GM10248 (cell line): ENCODE data around the gene SSX2IP.

Experiments
- CTCF ChIA-PET: fragments of 300-600 bp; sonication (Branson Sonifier 250); formaldehyde crosslinking; extraction: SDS; loops from one replicate; lab custom pipeline; 2021; ENCODE audit warnings: antibody characterized with exemption; lab: Yijun Ruan, JAX
- POLR2A ChIA-PET: fragments of 350-650 bp; sonication (Branson Sonifier 250); formaldehyde crosslinking; extraction: SDS; loops from one replicate; lab custom pipeline; 2020; ENCODE audit warnings: antibody characterized with exemption; lab: Yijun Ruan, JAX
- DNase-seq: peaks from one replicate; pipeline ENCODE4 v3.0.0; 2012; ENCODE audit errors: extremely low spot score
- TF ChIP-seq, protein P1 (sequence below): IDR thresholded peaks from 2 replicates; pipeline ENCODE4 v1.5.1; 2012; ENCODE audit warnings: mild to moderate bottlenecking, low read depth; ENCODE audit errors: extremely low read depth, missing control alignments, control extremely low read depth

Gene SSX2IP

DNA sequence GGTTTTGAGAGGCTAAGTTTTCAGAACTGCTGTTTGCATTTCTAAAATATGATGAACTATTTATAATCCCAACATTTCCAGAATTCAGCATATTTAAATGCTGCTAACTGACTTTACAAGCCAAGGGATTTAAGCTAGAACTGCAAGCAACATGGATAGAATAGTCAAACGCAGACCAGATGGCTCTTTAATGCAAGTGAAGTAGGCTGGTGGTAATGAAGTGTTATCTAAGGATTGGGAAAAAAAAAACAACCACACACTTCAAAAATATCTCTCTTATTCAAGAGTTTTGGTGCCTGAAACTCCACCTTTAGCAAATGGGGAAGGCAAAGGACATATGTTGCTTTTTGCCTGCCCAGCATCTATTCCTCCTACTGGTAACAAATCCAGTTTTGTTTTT lies 20.9 kb upstream of the SSX2IP start:
- no peak for DNase-seq
- ChIA-PET CTCF (interaction anchor here (1.1 to 5.3 kb wide), 2 partner anchors 13 to 43 kb away, joined by 3 to 34 read pairs; no protein-coding TSS in a partner anchor), POLR2A (no interaction called here)
- TF ChIP-seq, protein P1, sequence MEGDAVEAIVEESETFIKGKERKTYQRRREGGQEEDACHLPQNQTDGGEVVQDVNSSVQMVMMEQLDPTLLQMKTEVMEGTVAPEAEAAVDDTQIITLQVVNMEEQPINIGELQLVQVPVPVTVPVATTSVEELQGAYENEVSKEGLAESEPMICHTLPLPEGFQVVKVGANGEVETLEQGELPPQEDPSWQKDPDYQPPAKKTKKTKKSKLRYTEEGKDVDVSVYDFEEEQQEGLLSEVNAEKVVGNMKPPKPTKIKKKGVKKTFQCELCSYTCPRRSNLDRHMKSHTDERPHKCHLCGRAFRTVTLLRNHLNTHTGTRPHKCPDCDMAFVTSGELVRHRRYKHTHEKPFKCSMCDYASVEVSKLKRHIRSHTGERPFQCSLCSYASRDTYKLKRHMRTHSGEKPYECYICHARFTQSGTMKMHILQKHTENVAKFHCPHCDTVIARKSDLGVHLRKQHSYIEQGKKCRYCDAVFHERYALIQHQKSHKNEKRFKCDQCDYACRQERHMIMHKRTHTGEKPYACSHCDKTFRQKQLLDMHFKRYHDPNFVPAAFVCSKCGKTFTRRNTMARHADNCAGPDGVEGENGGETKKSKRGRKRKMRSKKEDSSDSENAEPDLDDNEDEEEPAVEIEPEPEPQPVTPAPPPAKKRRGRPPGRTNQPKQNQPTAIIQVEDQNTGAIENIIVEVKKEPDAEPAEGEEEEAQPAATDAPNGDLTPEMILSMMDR: no peak

DNA sequence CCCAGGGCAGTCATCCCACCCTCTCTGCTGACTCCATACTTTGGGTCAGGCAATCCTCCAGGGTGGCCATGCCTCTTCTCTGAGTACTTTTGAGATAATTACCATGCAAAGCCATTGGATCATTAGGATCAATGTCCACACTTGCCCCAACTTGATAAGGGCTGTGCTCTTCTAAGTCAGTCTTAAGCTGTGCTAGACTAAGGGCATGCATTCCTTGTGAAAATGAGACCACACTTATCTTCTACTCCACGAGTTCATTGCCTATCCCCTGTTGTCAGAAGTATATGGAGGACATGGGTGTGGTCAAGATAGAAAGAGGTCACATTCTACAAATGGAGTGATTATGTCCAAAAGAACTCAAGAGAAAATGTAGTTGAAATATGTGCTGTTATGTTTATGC lies 18.9 kb upstream of the SSX2IP start:
- DNase-seq: no peak
- TF ChIP-seq, protein P1: no peak
- ChIA-PET CTCF (interaction anchor here (0.6 to 1.7 kb wide), 3 partner anchors 15 to 407 kb away, joined by 3 to 5 read pairs (median 3); no protein-coding TSS in a partner anchor), POLR2A (no interaction called here)

DNA sequence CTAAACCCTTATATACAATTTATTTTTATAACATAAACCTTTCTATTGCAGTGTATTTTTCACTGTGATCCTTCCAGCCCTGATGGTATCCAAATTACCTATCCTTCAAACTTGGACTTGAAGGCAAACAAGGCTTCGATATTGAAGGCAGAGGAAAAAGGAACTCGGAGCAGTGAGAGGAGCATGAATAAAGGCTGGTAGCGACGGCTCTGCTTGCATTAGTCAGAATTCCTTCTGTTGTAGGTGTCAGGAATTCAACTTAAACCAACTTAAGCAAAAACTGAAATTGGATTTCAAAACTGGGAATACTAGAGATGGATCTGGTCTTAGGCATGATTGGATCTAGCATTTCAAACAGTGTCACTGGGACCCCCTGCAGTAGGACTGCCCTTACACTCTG lies 17.8 kb upstream of the SSX2IP start:
- ChIA-PET POLR2A (no interaction called here), CTCF (interaction anchor here (1.2 to 1.7 kb wide), 2 partner anchors 14 to 16 kb away, joined by 3 to 5 read pairs; no protein-coding TSS in a partner anchor)
- TF ChIP-seq, protein P1: no peak
- DNase-seq: no peak

DNA sequence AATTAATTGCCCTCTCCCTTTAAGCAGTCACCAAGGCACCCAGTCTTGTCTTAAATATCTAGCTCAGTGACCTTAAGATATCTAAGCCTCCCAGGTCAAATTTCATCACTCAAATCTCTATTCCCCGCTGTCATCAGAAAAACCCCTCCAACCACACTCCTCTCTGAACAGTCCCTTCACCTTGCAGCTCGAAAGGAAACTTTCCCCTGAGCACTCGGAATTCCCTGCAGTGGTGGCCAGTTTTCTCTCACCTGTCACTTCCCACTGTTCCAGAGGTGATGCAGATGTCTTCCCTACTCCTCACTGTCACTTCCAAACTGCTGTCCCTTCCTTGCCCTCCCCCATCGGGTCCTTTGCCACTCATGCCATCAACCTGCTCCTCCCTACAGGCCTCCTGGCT lies 15.3 kb upstream of the SSX2IP start:
- TF ChIP-seq, protein P1: no peak
- CTCF ChIA-PET: interaction anchor here (0.9 to 2.8 kb wide), 6 partner anchors 12 to 263 kb away, joined by 3 to 17 read pairs (median 5); no protein-coding TSS in a partner anchor
- DNase-seq: no peak
- POLR2A ChIA-PET: no interaction called here

- CTCF ChIA-PET: interaction anchor here (1.1 to 2.8 kb wide), 5 partner anchors 12 to 77 kb away, joined by 3 to 17 read pairs (median 6); no protein-coding TSS in a partner anchor
- POLR2A ChIA-PET: no interaction called here
- TF ChIP-seq, protein P1: no peak
- DNase-seq: no peak
Observed at GRCh38 chr1:84704872-84705417, 14.7 kb upstream of the SSX2IP start.

DNA sequence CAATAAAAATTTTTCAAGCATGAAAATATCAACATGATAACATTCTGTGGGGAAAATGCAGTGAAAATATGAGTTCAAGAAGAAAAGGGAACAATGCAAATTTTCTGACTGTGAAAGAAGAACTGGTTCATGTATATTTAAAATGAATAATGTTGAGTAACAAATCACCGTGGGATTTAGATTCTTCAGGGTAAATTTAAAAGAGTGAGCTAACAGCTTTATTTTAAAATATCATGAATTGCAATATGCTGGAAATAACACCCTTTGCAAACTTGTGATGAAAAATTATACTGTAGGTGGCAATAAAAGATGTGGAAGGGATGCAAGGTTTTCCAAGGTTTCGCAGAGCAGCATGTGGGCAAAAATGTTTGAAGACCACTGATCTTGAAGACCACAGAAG lies 13.2 kb upstream of the SSX2IP start:
- POLR2A ChIA-PET: no interaction called here

More for the DNA sequence above, 13.2 kb upstream of the SSX2IP start:
- TF ChIP-seq, protein P1: no peak
- DNase-seq: no peak
- CTCF ChIA-PET: interaction anchor here (0.7 to 2.8 kb wide), 7 partner anchors 10 to 83 kb away, joined by 3 to 17 read pairs (median 3); no protein-coding TSS in a partner anchor
